ENCODE results near the gene PTPRM.

DNA sequence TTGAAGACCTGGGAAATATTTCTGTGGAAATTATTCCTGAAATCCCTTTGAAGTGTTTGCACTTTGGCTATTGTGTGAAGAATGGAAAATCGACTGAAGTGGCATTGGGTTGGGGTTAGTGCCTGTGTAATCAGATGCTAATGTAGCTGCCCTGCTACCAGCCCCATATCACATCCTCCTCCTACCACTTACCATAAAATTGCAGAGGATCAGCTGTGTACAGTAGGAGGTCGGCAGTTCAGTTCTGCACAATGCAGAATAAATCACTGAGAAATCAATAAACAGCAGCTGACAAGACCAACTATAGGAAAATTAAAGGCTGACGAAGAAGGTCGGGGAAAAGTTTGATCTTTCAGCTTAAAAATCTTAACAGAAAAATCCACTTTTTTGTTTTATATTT, 440.9 kb downstream of the PTPRM start:
- TF ChIP-seq, protein P1, sequence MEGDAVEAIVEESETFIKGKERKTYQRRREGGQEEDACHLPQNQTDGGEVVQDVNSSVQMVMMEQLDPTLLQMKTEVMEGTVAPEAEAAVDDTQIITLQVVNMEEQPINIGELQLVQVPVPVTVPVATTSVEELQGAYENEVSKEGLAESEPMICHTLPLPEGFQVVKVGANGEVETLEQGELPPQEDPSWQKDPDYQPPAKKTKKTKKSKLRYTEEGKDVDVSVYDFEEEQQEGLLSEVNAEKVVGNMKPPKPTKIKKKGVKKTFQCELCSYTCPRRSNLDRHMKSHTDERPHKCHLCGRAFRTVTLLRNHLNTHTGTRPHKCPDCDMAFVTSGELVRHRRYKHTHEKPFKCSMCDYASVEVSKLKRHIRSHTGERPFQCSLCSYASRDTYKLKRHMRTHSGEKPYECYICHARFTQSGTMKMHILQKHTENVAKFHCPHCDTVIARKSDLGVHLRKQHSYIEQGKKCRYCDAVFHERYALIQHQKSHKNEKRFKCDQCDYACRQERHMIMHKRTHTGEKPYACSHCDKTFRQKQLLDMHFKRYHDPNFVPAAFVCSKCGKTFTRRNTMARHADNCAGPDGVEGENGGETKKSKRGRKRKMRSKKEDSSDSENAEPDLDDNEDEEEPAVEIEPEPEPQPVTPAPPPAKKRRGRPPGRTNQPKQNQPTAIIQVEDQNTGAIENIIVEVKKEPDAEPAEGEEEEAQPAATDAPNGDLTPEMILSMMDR (IDR thresholded peaks at IDR 0.05; ENCODE audit: control extremely low read depth in 1 of 3, insufficient read depth in 1 of 3, low read depth in 1 of 3, low read length in 3 of 3) = no peak
- no peak for TF ChIP-seq SRF (IDR thresholded peaks at IDR 0.05; ENCODE audit: low read depth, low read length)
- no peak for TF ChIP-seq POLR2AphosphoS5 (IDR thresholded peaks at IDR 0.05; ENCODE audit: low read depth, low read length)
- TF ChIP-seq POLR2A (IDR thresholded peaks at IDR 0.05; ENCODE audit: control extremely low read depth in 1 of 2, low read depth in 2 of 2, low read length in 2 of 2) = no peak
- no peak for TF ChIP-seq EZH2 (IDR thresholded peaks at IDR 0.05; ENCODE audit: low read depth, low read length, severe bottlenecking)
- TF ChIP-seq ZNF274 (IDR thresholded peaks at IDR 0.05; ENCODE audit: borderline replicate concordance, extremely low read depth, low read length) = no peak
- TF ChIP-seq MAX (IDR thresholded peaks at IDR 0.05) = no peak
- no peak for TF ChIP-seq YY1 (IDR thresholded peaks at IDR 0.05; ENCODE audit: low read depth, low read length)
- TF ChIP-seq GTF2F1 (IDR thresholded peaks at IDR 0.05; ENCODE audit: borderline replicate concordance, low read depth, low read length) = no peak
